Liver (tissue), 9 donors: Measurements from ENCODE around the gene GPR25. TPM values are rescaled to one million over a fixed set of nuclear protein-coding genes. Genes with fewer than 3 reads are reported as not detected.
"Not testable (repeated sequence)": the region's sequence is repeated elsewhere in the genome, so short reads cannot be mapped to it uniquely, and the experiment has no call there.

ENCODE experiments used
- DNase-seq: peaks from one replicate; pipeline ENCODE4 v3.0.0-alpha.2; 2017; ENCODE audit warnings: low spot score
- H3K27ac ChIP-seq, 2 donors: one replicate each; pipeline ENCODE4 v1.7.0; 2013; ENCODE audit warnings: inconsistent platforms in 2 of 2, low read length in 2 of 2, control low read depth in 1 of 2, low read depth in 1 of 2, mild to moderate bottlenecking in 1 of 2
- H3K27me3 ChIP-seq, 4 donors: one replicate each; pipeline versions ENCODE4 v1.6.1 to v1.7.0; 2013; ENCODE audit warnings: low read length in 3 of 4, inconsistent platforms in 1 of 4, mild to moderate bottlenecking in 1 of 4, moderate library complexity in 1 of 4; ENCODE audit not compliant: control insufficient read depth in 4 of 4, insufficient read depth in 4 of 4
- H3K36me3 ChIP-seq, 4 donors: one replicate each; pipeline versions ENCODE4 v1.6.1 to v1.7.0; 2013; ENCODE audit warnings: low read length in 3 of 4, mild to moderate bottlenecking in 3 of 4, low read depth in 1 of 4, moderate library complexity in 1 of 4; ENCODE audit not compliant: control insufficient read depth in 4 of 4, insufficient read depth in 3 of 4
- H3K4me1 ChIP-seq, 4 donors: one replicate each; pipeline versions ENCODE4 v1.6.1 to v1.7.0; 2013; ENCODE audit warnings: low read length in 3 of 4, mild to moderate bottlenecking in 3 of 4, moderate library complexity in 1 of 4; ENCODE audit not compliant: control insufficient read depth in 4 of 4, insufficient read depth in 4 of 4
- H3K4me3 ChIP-seq, 3 donors: one replicate each; pipeline versions ENCODE4 v1.6.1 to v1.7.0; 2013; ENCODE audit warnings: low read length in 3 of 3, control low read depth in 1 of 3, low read depth in 1 of 3, mild to moderate bottlenecking in 1 of 3
- H3K9ac ChIP-seq, 2 donors: one replicate each; pipeline ENCODE4 v1.7.0; 2013; ENCODE audit warnings: low read length in 2 of 2, mild to moderate bottlenecking in 2 of 2, moderate library complexity in 2 of 2, control low read depth in 1 of 2, low read depth in 1 of 2
- H3K9me3 ChIP-seq, 4 donors: one replicate each; pipeline versions ENCODE4 v1.6.1 to v1.7.0; 2013; ENCODE audit warnings: low read length in 3 of 4; ENCODE audit not compliant: control insufficient read depth in 4 of 4
- ATF3 ChIP-seq: IDR thresholded peaks from 2 replicates; pipeline ENCODE4 v1.6.1; 2016; ENCODE audit warnings: antibody characterized with exemption
- CTCF ChIP-seq: fragments of 150-350 bp; IDR thresholded peaks from 2 replicates; pipeline ENCODE4 v1.5.1; 2017; ENCODE audit warnings: improper control_type of control experiment, low read depth, low read length; ENCODE audit not compliant: missing input control
- EGR1 ChIP-seq, 2 donors: IDR thresholded peaks; 2 replicates each; pipeline ENCODE4 v1.6.1; 2016 to 2018; ENCODE audit warnings: antibody characterized with exemption in 2 of 2, low read depth in 2 of 2
- FOXA1 ChIP-seq: IDR thresholded peaks from 2 replicates; pipeline ENCODE4 v1.6.1; 2016; ENCODE audit warnings: antibody characterized with exemption
- FOXA2 ChIP-seq: IDR thresholded peaks from 2 replicates; pipeline ENCODE4 v1.6.1; 2016; ENCODE audit warnings: antibody characterized with exemption
- GABPA ChIP-seq, 2 donors: IDR thresholded peaks in 1 of 2; conservative IDR thresholded peaks in 1 of 2; 2 replicates each; pipeline ENCODE4 v1.6.1; 2016; ENCODE audit warnings: antibody characterized with exemption in 2 of 2, mild to moderate bottlenecking in 1 of 2, moderate library complexity in 1 of 2
- HNF4A ChIP-seq, 2 donors: conservative IDR thresholded peaks; 2 replicates each; pipeline ENCODE4 v1.6.1; 2016; ENCODE audit warnings: antibody characterized with exemption in 2 of 2, mild to moderate bottlenecking in 2 of 2
- HNF4G ChIP-seq: IDR thresholded peaks from 2 replicates; pipeline ENCODE4 v1.6.1; 2016; ENCODE audit warnings: antibody characterized with exemption
- JUND ChIP-seq, 2 donors: IDR thresholded peaks; 2 replicates each; pipeline ENCODE4 v1.6.1; 2016; ENCODE audit warnings: antibody characterized with exemption in 2 of 2
- MAX ChIP-seq: IDR thresholded peaks from 2 replicates; pipeline ENCODE4 v1.6.1; 2016; ENCODE audit warnings: antibody characterized with exemption
- NR2F2 ChIP-seq: IDR thresholded peaks from 2 replicates; pipeline ENCODE4 v1.6.1; 2016; ENCODE audit warnings: antibody characterized with exemption
- RAD21 ChIP-seq, 2 donors: IDR thresholded peaks; 2 replicates each; pipeline ENCODE4 v1.6.1; 2016; ENCODE audit warnings: antibody characterized with exemption in 2 of 2, mild to moderate bottlenecking in 2 of 2
- REST ChIP-seq: IDR thresholded peaks from 2 replicates; pipeline ENCODE4 v1.6.1; 2016; ENCODE audit warnings: antibody characterized with exemption, mild to moderate bottlenecking
- RXRA ChIP-seq, 2 donors: IDR thresholded peaks; 2 replicates each; pipeline ENCODE4 v1.6.1; 2017 to 2018; ENCODE audit warnings: antibody characterized with exemption in 2 of 2, mild to moderate bottlenecking in 1 of 2
- SP1 ChIP-seq: IDR thresholded peaks from 2 replicates; pipeline ENCODE4 v1.6.1; 2018; ENCODE audit warnings: antibody characterized with exemption, mild to moderate bottlenecking
- TAF1 ChIP-seq: conservative IDR thresholded peaks from 2 replicates; pipeline ENCODE4 v1.6.1; 2016; ENCODE audit warnings: antibody characterized with exemption, mild to moderate bottlenecking
- YY1 ChIP-seq: IDR thresholded peaks from 2 replicates; pipeline ENCODE4 v1.6.1; 2016; ENCODE audit warnings: antibody characterized with exemption, mild to moderate bottlenecking
- ZBTB33 ChIP-seq: IDR thresholded peaks from 2 replicates; pipeline ENCODE4 v1.6.1; 2016; ENCODE audit warnings: antibody characterized with exemption
- WGBS: extraction: QIAGEN DNeasy Blood & Tissue Kit; methylation state at CpG from one replicate; pipeline ENCODE4 v1.1.7; 2013; 5-methylcytosine and 5-hydroxymethylcytosine counted together
- polyA plus RNA-seq, 2 donors: library from polyadenylated mRNA; stranded (reverse) in 1 of 2; unstranded in 1 of 2; fragments of 200-250 nt in 1 of 2; fragments of >200 nt in 1 of 2; fragmentation: Nextera tagmentation in 1 of 2; extraction: Ambion mirVana in 1 of 2; gene quantifications; one replicate each; pipeline versions ENCODE4 v1.2.1 to v1.2.3, GENCODE V29; 2013 to 2015
- total RNA-seq, 2 donors: library from RNA; depleted of rRNA; stranded (reverse); fragments of >200 nt; gene quantifications; one replicate each; pipeline ENCODE4 v1.2.3, GENCODE V29; 2014
- donor health status: healthy.
- donor health status: healthy.
- donor health status: healthy.
- donor health status: healthy.
- donor health status: healthy.

The GPR25 gene
- total and polyA plus RNA-seq, 4 donors = 0.08 to 0.13 TPM; not detected in 2

GRCh38 chr1:200909757-200910239, 37.0 kb downstream of the GPR25 start:
- Histone ChIP-seq H3K4me1 (no peaks in the 10 kb centered on the region), H3K9ac (no peak overlapping the region), H3K4me3 (no peak overlapping the region), H3K27ac (no peak overlapping the region), H3K36me3 (no peaks in the 10 kb centered on the region), H3K27me3 (no peaks in the 10 kb centered on the region), H3K9me3 (no peaks in the 10 kb centered on the region)
- no peak for DNase-seq
- 80% methylated on average over 4 of the region's 4 CpGs for WGBS
- no peak for TF ChIP-seq FOXA2
- no peak for TF ChIP-seq TAF1
- TF ChIP-seq RAD21 (IDR thresholded peaks at IDR 0.05) = no peak
- TF ChIP-seq RXRA (IDR thresholded peaks at IDR 0.05) = no peak
- TF ChIP-seq JUND (IDR thresholded peaks at IDR 0.05) = no peak
- TF ChIP-seq HNF4G = no peak
- TF ChIP-seq FOXA1 = no peak
- no peak for TF ChIP-seq SP1
- no peak for TF ChIP-seq CTCF
- TF ChIP-seq ZBTB33 = no peak
- no peak for TF ChIP-seq NR2F2
- no peak for TF ChIP-seq YY1
- no peak for TF ChIP-seq MAX
- TF ChIP-seq REST = no peak
- TF ChIP-seq GABPA (IDR thresholded peaks at IDR 0.05 in 1 of 2, conservative IDR thresholded peaks at IDR 0.05 in 1 of 2) = no peak
- no peak for TF ChIP-seq EGR1 (IDR thresholded peaks at IDR 0.05; ENCODE audit: low read depth in 2 of 2)
- no peak for TF ChIP-seq ATF3

- DNase-seq = no peak
- Histone ChIP-seq H3K9ac (no peak overlapping the region), H3K9me3 (no peaks in the 10 kb centered on the region), H3K4me3 (no peak overlapping the region), H3K27me3 (no peaks in the 10 kb centered on the region), H3K4me1 (no peaks in the 10 kb centered on the region), H3K36me3 (no peaks in the 10 kb centered on the region), H3K27ac (no peak overlapping the region)
- TF ChIP-seq YY1 (no peak), SP1 (no peak), HNF4A (conservative IDR thresholded peaks at IDR 0.05) (no peak), JUND (IDR thresholded peaks at IDR 0.05) (no peak)
- WGBS = 94% methylated on average over 24 of the region's 24 CpGs
Observed at GRCh38 chr1:200911361-200911760, 38.6 kb downstream of the GPR25 start.

GRCh38 chr1:200911936-200912335, 39.2 kb downstream of the GPR25 start:
- H3K4me1 ChIP-seq, H3K27ac ChIP-seq, H3K27me3 ChIP-seq, H3K9ac ChIP-seq, H3K9me3 ChIP-seq, H3K4me3 ChIP-seq, DNase-seq, H3K36me3 ChIP-seq: not testable (repeated sequence)
- 90% methylated on average over 13 of the region's 21 CpGs for WGBS
